GM12873 (cell line): Measurements from ENCODE around the gene P3H3.

Experiments used
- CTCF ChIP-seq: IDR thresholded peaks from 2 replicates; pipeline ENCODE4 v1.5.1; 2012; ENCODE audit warnings: low read depth, mild to moderate bottlenecking, moderate library complexity, low read length, control low read depth; ENCODE audit not compliant: insufficient read depth; ENCODE audit errors: missing control alignments

P3H3 gene

GRCh38 chr12:6829536-6830220 is 1.5 kb downstream of the P3H3 start:
- TF ChIP-seq CTCF, result peak; percentile 14

- TF ChIP-seq CTCF, result no peak
Measured at GRCh38 chr12:6830286-6830890, 2.2 kb downstream of the P3H3 start.

GRCh38 chr12:6830999-6831398 is 2.8 kb downstream of the P3H3 start:
- no peak for TF ChIP-seq CTCF

GRCh38 chr12:6831450-6831995 is 3.3 kb downstream of the P3H3 start:
- no peak for TF ChIP-seq CTCF

GRCh38 chr12:6832125-6832524 is 3.9 kb downstream of the P3H3 start:
- TF ChIP-seq CTCF, result no peak

GRCh38 chr12:6833189-6833890 is 5.1 kb downstream of the P3H3 start:
- no peak for TF ChIP-seq CTCF

GRCh38 chr12:6834254-6834653 is 6.0 kb downstream of the P3H3 start:
- TF ChIP-seq CTCF, result no peak
